Sigmoid colon (tissue), 4 donors: ENCODE results near the gene SPDL1.

Experiments
- EP300 ChIP-seq, 4 donors: sonication (generic); formaldehyde crosslinking; IDR thresholded peaks; one replicate each; pipeline ENCODE4 v1.6.1; 2017; ENCODE audit warnings: antibody characterized with exemption in 4 of 4
- POLR2AphosphoS5 ChIP-seq, 4 donors: sonication (generic); formaldehyde crosslinking; IDR thresholded peaks; one replicate each; pipeline ENCODE4 v1.6.1; 2017; ENCODE audit warnings: antibody characterized with exemption in 4 of 4
- TF ChIP-seq, protein P1 (sequence below), 4 experiments: fragments of 450-650 bp in 3 of 4; fragments of 200-600 bp in 1 of 4; IDR thresholded peaks; one replicate each; pipeline ENCODE4 v1.5.1; 2016 to 2019; ENCODE audit warnings: antibody characterized with exemption in 4 of 4, mild to moderate bottlenecking in 3 of 4, moderate library complexity in 2 of 4

DNA sequence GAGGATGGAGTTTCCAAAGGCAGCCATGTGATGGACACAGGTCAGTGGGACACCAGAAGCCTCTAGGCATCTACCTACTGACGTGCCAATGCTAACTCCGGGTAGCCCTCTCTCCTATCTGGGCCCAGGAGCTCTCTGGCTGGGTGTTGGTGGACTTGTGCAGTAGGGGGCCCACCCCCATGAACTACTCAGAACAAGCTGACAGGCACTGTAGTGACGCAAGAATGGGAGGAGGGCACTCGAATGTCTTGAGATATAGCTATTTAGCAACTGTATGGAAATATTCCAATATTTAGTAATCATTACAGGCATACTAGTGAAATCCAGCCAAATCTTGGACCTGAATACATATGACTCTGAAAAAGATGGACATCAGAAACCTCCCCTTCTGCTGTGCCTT, 47.8 kb downstream of the SPDL1 start:
- TF ChIP-seq EP300 (IDR thresholded peaks at IDR 0.05) = no peak
- TF ChIP-seq POLR2AphosphoS5 (IDR thresholded peaks at IDR 0.05) = no peak
- TF ChIP-seq, protein P1, sequence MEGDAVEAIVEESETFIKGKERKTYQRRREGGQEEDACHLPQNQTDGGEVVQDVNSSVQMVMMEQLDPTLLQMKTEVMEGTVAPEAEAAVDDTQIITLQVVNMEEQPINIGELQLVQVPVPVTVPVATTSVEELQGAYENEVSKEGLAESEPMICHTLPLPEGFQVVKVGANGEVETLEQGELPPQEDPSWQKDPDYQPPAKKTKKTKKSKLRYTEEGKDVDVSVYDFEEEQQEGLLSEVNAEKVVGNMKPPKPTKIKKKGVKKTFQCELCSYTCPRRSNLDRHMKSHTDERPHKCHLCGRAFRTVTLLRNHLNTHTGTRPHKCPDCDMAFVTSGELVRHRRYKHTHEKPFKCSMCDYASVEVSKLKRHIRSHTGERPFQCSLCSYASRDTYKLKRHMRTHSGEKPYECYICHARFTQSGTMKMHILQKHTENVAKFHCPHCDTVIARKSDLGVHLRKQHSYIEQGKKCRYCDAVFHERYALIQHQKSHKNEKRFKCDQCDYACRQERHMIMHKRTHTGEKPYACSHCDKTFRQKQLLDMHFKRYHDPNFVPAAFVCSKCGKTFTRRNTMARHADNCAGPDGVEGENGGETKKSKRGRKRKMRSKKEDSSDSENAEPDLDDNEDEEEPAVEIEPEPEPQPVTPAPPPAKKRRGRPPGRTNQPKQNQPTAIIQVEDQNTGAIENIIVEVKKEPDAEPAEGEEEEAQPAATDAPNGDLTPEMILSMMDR (IDR thresholded peaks at IDR 0.05) = no peak
